NB4 (cell line): ENCODE measurements around the gene CES1.
"Not testable (repeated sequence)": the region's sequence is repeated elsewhere in the genome, so short reads cannot be mapped to it uniquely, and the experiment has no call there.

Experiments used
- CTCF ChIP-seq: IDR thresholded peaks from one replicate; pipeline ENCODE4 v1.5.1; 2012; ENCODE audit warnings: low read depth, low read length
- MYC ChIP-seq: IDR thresholded peaks from 2 replicates; pipeline ENCODE4 v1.6.1; 2011; ENCODE audit warnings: low read depth, low read length
- POLR2A ChIP-seq: IDR thresholded peaks from 2 replicates; pipeline ENCODE4 v1.6.1; 2011; ENCODE audit warnings: mild to moderate bottlenecking; ENCODE audit not compliant: insufficient read length; ENCODE audit errors: extremely low read depth
- TF ChIP-seq, protein P1 (sequence below): IDR thresholded peaks from 2 replicates; pipeline ENCODE4 v1.6.1; 2011; ENCODE audit warnings: low read depth, low read length

- not testable (repeated sequence) for TF ChIP-seq POLR2A, CTCF, MYC
- TF ChIP-seq, protein P1, sequence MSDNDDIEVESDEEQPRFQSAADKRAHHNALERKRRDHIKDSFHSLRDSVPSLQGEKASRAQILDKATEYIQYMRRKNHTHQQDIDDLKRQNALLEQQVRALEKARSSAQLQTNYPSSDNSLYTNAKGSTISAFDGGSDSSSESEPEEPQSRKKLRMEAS: not testable (repeated sequence)
Measured at GRCh38 chr16:55757595-55758527, 75.0 kb downstream of the CES1 start.
